ENCODE data around the gene CASKIN1.

DNA sequence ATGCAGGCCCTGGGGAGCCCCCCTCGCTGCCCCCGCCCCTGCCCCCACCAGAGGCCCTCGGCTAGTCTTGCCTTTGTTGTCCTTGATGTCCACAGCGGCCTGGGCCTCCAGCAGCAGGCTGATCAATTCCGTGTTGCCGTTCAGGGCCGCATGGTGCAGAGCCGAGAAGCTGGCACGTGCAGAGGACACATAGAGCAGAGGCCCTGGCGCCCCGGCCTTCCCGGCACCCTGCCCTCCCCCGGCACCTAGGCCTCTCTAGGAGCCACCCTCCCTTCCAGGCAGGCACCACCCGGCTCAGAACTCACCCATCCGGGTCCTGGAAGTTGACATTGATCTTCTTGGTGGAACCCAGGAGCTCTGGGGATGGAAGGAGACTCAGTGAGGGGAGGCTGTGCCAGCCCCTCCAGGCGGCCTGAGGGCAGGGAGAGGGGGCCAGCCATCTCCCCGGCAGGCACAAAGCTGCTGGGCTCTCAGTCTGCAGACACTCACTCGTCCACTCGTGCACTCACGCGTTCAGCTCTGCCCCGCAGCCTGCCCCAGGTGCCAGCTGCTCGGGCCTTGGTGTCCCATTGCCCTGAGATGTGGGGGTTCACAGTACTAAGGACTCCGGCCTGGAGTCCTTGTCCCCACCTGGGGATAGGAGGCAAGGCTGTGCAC is 6.3 kb downstream of the CASKIN1 start:
- TF ChIP-seq CTCF (conservative IDR thresholded peaks at IDR 0.05; ENCODE audit: low read length) (no peak), EZH2phosphoT487 (IDR thresholded peaks at IDR 0.05; ENCODE audit: borderline replicate concordance) (no peak)
